ENCODE measurements around the gene OR10AD1.

Gene OR10AD1

GRCh38 chr12:48192861-48193260 lies 10.2 kb downstream of the OR10AD1 start:
- no peak overlapping the region for H3K4me3 ChIP-seq (replicated peaks; ENCODE audit: low read depth, low read length)
- DNase-seq (ENCODE audit: low read depth): no peak
- no peak for TF ChIP-seq CTCF (IDR thresholded peaks at IDR 0.05; ENCODE audit: low read length, missing control alignments)

GRCh38 chr12:48191096-48191495 lies 12.0 kb downstream of the OR10AD1 start:
- no peak for DNase-seq (ENCODE audit: low read depth)
- no peak for TF ChIP-seq CTCF (IDR thresholded peaks at IDR 0.05; ENCODE audit: low read length, missing control alignments)
- H3K4me3 ChIP-seq (replicated peaks; ENCODE audit: low read depth, low read length): no peak overlapping the region

GRCh38 chr12:48189331-48190125 lies 13.6 kb downstream of the OR10AD1 start:
- DNase-seq (ENCODE audit: low read depth): peak; percentile 82
- TF ChIP-seq CTCF (IDR thresholded peaks at IDR 0.05; ENCODE audit: low read length, missing control alignments): peak; percentile 94
- H3K4me3 ChIP-seq (replicated peaks; ENCODE audit: low read depth, low read length): no peak overlapping the region

GRCh38 chr12:48187916-48188695 lies 15.0 kb downstream of the OR10AD1 start:
- H3K4me3 ChIP-seq (replicated peaks; ENCODE audit: low read depth, low read length): no peak overlapping the region
- no peak for DNase-seq (ENCODE audit: low read depth)
- no peak for TF ChIP-seq CTCF (IDR thresholded peaks at IDR 0.05; ENCODE audit: low read length, missing control alignments)

GRCh38 chr12:48185181-48185919 lies 17.7 kb downstream of the OR10AD1 start:
- no peak for DNase-seq (ENCODE audit: low read depth)
- H3K4me3 ChIP-seq (replicated peaks; ENCODE audit: low read depth, low read length): no peak overlapping the region
- TF ChIP-seq CTCF (IDR thresholded peaks at IDR 0.05; ENCODE audit: low read length, missing control alignments): no peak

- no peak for TF ChIP-seq CTCF (IDR thresholded peaks at IDR 0.05; ENCODE audit: low read length, missing control alignments)
- H3K4me3 ChIP-seq (replicated peaks; ENCODE audit: low read depth, low read length): no peak overlapping the region
- no peak for DNase-seq (ENCODE audit: low read depth)
These were observed 18.6 kb downstream of the OR10AD1 start for GRCh38 chr12:48184549-48184922.
